Thymus (tissue), 11 donors: ENCODE data around the gene UNC5C. TPM values are rescaled to one million over a fixed set of nuclear protein-coding genes. Genes with fewer than 3 reads are reported as not detected.
A peak's percentile ranks its signal among the peaks of the same experiment; 100 is the strongest.

Experiments
- DNase-seq, 9 donors: peaks; one replicate each; pipeline ENCODE4 v3.0.0-alpha.2; 2013; ENCODE audit warnings: low spot score in 9 of 9, low read depth in 6 of 9, missing footprints in 1 of 9
- H3K27ac ChIP-seq, 2 donors: one replicate each; pipeline ENCODE4 v1.5.1; 2013; ENCODE audit warnings: control low read depth in 1 of 2, low read depth in 1 of 2, low read length in 1 of 2, mild to moderate bottlenecking in 1 of 2, moderate library complexity in 1 of 2
- H3K27me3 ChIP-seq, 2 donors: one replicate each; pipeline ENCODE4 v1.5.1; 2013; ENCODE audit warnings: low read length in 1 of 2; ENCODE audit not compliant: control insufficient read depth in 2 of 2, insufficient read depth in 1 of 2
- H3K36me3 ChIP-seq, 2 donors: one replicate each; pipeline ENCODE4 v1.5.1; 2013; ENCODE audit warnings: low read length in 1 of 2, mild to moderate bottlenecking in 1 of 2, moderate library complexity in 1 of 2; ENCODE audit not compliant: control insufficient read depth in 2 of 2, insufficient read depth in 2 of 2
- H3K4me1 ChIP-seq, 2 donors: one replicate each; pipeline ENCODE4 v1.5.1; 2013; ENCODE audit warnings: low read length in 2 of 2; ENCODE audit not compliant: control insufficient read depth in 2 of 2, insufficient read depth in 2 of 2
- H3K4me3 ChIP-seq, 2 donors: one replicate each; pipeline ENCODE4 v1.5.1; 2013; ENCODE audit warnings: low read length in 2 of 2, control low read depth in 1 of 2, mild to moderate bottlenecking in 1 of 2
- H3K9me3 ChIP-seq, 2 donors: one replicate each; pipeline ENCODE4 v1.5.1; 2013; ENCODE audit warnings: low read length in 1 of 2, mild to moderate bottlenecking in 1 of 2; ENCODE audit not compliant: control insufficient read depth in 2 of 2, insufficient read depth in 1 of 2
- WGBS: extraction: QIAGEN DNeasy Blood & Tissue Kit; methylation state at CpG from one replicate; pipeline ENCODE4 v1.1.7; 2013; 5-methylcytosine and 5-hydroxymethylcytosine counted together
- polyA plus RNA-seq: library from polyadenylated mRNA; stranded (reverse); fragments of 200-250 nt; gene quantifications from one replicate; pipeline ENCODE4 v1.2.3, GENCODE V29; 2013
- total RNA-seq: library from RNA; stranded (reverse); fragments of 120-200 nt; gene quantifications from one replicate; pipeline ENCODE4 v1.2.4, GENCODE V29; 2013
- donor health status: healthy.

UNC5C gene
- total and polyA plus RNA-seq, 2 donors, result 0.98 to 1.8 TPM

- H3K4me1 ChIP-seq, result no peaks in the 10 kb centered on the region
- no peaks in the 10 kb centered on the region for H3K27me3 ChIP-seq
- H3K27ac ChIP-seq, result no peak overlapping the region
- no peaks in the 10 kb centered on the region for H3K9me3 ChIP-seq
- H3K36me3 ChIP-seq, result no peaks in the 10 kb centered on the region
- no peak overlapping the region for H3K4me3 ChIP-seq
- 91% methylated on average over 1 of the region's 1 CpG for WGBS
- DNase-seq, result no peak
These were observed 223.1 kb downstream of the UNC5C start for GRCh38 chr4:95325665-95326064.

GRCh38 chr4:95319169-95319568, 229.6 kb downstream of the UNC5C start:
- DNase-seq, result no peak
- H3K27ac ChIP-seq, result no peak overlapping the region
- H3K4me3 ChIP-seq, result no peak overlapping the region
- H3K27me3 ChIP-seq, result no peaks in the 10 kb centered on the region
- H3K4me1 ChIP-seq, result no peaks in the 10 kb centered on the region
- WGBS, result 97% methylated on average over 3 of the region's 3 CpGs
- no peaks in the 10 kb centered on the region for H3K36me3 ChIP-seq
- H3K9me3 ChIP-seq, result no peaks in the 10 kb centered on the region

GRCh38 chr4:95318483-95318882, 230.3 kb downstream of the UNC5C start:
- Histone ChIP-seq H3K9me3 (no peaks in the 10 kb centered on the region), H3K4me1 (no peaks in the 10 kb centered on the region), H3K27me3 (no peaks in the 10 kb centered on the region), H3K36me3 (no peaks in the 10 kb centered on the region), H3K27ac (no peak overlapping the region), H3K4me3 (no peak overlapping the region)
- 97% methylated on average over 1 of the region's 1 CpG for WGBS
- DNase-seq, result no peak

- Histone ChIP-seq H3K4me1 (no peaks in the 10 kb centered on the region), H3K9me3 (no peaks in the 10 kb centered on the region), H3K36me3 (no peaks in the 10 kb centered on the region), H3K27me3 (no peaks in the 10 kb centered on the region), H3K27ac (no peak overlapping the region), H3K4me3 (no peak overlapping the region)
- 96% methylated on average over 3 of the region's 3 CpGs for WGBS
- no peak for DNase-seq
These were observed 230.7 kb downstream of the UNC5C start for GRCh38 chr4:95318044-95318443.

DNA sequence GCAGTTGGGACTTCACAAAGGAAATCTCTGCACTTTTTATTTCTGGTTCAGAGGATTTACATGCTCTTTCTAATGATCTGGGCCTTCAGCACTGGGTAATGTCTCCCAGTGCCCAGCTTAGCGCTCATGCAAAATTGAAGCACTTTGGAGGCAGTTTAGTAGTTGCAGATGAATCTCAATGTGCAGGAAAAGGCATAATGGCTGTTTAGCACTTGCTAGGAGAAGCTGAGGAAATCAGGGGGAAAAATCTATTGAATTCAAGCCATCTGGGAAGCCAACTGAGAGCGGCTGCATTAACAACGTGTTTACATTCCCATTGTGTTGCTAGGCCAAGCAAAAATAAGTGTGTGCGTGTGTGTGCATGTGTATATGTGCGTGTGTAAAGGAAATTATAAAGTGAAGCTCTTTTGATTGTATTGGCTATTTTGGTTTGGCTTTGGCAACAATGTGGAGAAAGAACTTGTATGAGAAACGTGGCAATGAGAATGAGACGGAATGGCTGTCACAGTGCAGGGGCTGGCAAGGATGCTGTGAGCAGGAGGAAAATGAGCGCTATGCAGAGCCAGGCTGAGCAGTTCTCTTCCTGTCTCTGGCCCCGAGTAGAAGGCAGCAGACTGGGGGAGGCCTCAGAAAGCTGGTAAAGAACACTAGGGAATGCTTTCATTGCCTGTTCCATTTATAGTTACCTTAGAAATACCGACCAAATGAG, 231.5 kb downstream of the UNC5C start:
- DNase-seq, result no peak
- Histone ChIP-seq H3K27me3 (no peaks in the 10 kb centered on the region), H3K4me3 (no peak overlapping the region), H3K9me3 (no peaks in the 10 kb centered on the region), H3K27ac (no peak overlapping the region), H3K4me1 (no peaks in the 10 kb centered on the region), H3K36me3 (no peaks in the 10 kb centered on the region)
- WGBS, result 94% methylated on average over 10 of the region's 10 CpGs

- Histone ChIP-seq H3K9me3 (no peaks in the 10 kb centered on the region), H3K27ac (no peak overlapping the region), H3K4me3 (no peak overlapping the region), H3K36me3 (no peaks in the 10 kb centered on the region), H3K4me1 (no peaks in the 10 kb centered on the region), H3K27me3 (no peaks in the 10 kb centered on the region)
- 82% methylated on average over 1 of the region's 1 CpG for WGBS
- peak in 1 of 9 donors; percentile 22 for DNase-seq
These were observed 234.2 kb downstream of the UNC5C start for GRCh38 chr4:95314573-95314972.

DNA sequence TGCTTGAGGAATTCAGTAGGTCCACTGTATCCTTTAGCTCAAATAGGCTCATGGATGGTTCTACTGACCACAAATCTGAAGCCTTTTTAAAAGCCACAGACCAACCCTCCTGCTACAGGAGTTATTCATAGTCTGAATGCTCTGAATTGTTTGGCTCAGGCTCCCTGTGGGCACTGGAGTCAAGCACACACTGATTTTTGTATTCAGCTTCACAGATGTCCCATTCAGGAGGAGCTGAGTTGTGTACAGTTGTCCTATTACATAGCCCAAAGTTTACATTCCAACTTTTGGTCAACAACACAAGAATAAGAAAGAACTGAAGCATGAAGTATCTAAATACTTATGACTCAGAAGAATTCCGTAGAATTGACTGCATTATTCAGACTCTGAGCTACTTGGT, 243.9 kb downstream of the UNC5C start:
- no peaks in the 10 kb centered on the region for H3K4me1 ChIP-seq
- no peaks in the 10 kb centered on the region for H3K9me3 ChIP-seq
- no peak overlapping the region for H3K27ac ChIP-seq
- H3K4me3 ChIP-seq, result no peak overlapping the region
- WGBS, result 91% methylated on average over 1 of the region's 1 CpG
- no peak for DNase-seq
- no peaks in the 10 kb centered on the region for H3K36me3 ChIP-seq
- no peaks in the 10 kb centered on the region for H3K27me3 ChIP-seq

GRCh38 chr4:95300304-95300703, 248.5 kb downstream of the UNC5C start:
- Histone ChIP-seq H3K4me3 (no peak overlapping the region), H3K27ac (no peak overlapping the region), H3K9me3 (no peaks in the 10 kb centered on the region), H3K27me3 (no peaks in the 10 kb centered on the region), H3K36me3 (no peaks in the 10 kb centered on the region), H3K4me1 (no peaks in the 10 kb centered on the region)
- no peak for DNase-seq
- 90% methylated on average over 1 of the region's 1 CpG for WGBS

DNA sequence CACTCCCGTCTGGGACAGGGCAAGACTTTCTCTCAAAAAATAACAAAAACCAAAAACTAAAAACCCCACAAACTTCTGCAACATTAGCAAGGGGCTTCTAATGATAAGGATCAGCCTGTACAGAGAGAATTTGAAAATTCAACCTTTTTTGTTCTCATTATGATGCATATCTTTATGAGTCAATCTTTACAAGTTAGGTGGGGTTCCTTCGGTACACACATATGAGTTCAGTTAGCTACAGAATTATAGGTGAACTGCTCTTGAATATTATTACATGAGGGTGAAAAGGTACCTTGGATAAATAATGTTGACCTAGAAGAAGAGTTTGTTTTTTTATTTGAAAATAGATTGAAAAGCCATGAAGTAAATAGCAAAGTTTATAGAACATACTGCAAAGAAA, 252.7 kb downstream of the UNC5C start:
- Histone ChIP-seq H3K4me3 (no peak overlapping the region), H3K4me1 (peaks cover 0 to 8% of the 10 kb centered on the region in 2 donors), H3K27me3 (no peaks in the 10 kb centered on the region), H3K9me3 (no peaks in the 10 kb centered on the region), H3K36me3 (no peaks in the 10 kb centered on the region), H3K27ac (no peak overlapping the region)
- DNase-seq, result no peak
- whole genome bisulfite sequencing, result 95% methylated on average over 2 of the region's 2 CpGs
